OCI-LY7 (cell line): ENCODE measurements around the gene FGF21.

Source experiments
- EZH2phosphoT487 ChIP-seq: fragments of 200-600 bp; sonication (generic); IDR thresholded peaks from 2 replicates; pipeline ENCODE4 v1.6.1; 2018; ENCODE audit warnings: low read depth, borderline replicate concordance, mild to moderate bottlenecking, mixed run types, antibody characterized with exemption, low read length, moderate library complexity, mixed read lengths
- TF ChIP-seq, protein P1 (sequence below): fragments of 200-600 bp; sonication (generic); conservative IDR thresholded peaks from 2 replicates; pipeline ENCODE4 v1.5.1; 2014; ENCODE audit warnings: mild to moderate bottlenecking, antibody characterized with exemption, low read length, moderate library complexity, mixed read lengths

DNA sequence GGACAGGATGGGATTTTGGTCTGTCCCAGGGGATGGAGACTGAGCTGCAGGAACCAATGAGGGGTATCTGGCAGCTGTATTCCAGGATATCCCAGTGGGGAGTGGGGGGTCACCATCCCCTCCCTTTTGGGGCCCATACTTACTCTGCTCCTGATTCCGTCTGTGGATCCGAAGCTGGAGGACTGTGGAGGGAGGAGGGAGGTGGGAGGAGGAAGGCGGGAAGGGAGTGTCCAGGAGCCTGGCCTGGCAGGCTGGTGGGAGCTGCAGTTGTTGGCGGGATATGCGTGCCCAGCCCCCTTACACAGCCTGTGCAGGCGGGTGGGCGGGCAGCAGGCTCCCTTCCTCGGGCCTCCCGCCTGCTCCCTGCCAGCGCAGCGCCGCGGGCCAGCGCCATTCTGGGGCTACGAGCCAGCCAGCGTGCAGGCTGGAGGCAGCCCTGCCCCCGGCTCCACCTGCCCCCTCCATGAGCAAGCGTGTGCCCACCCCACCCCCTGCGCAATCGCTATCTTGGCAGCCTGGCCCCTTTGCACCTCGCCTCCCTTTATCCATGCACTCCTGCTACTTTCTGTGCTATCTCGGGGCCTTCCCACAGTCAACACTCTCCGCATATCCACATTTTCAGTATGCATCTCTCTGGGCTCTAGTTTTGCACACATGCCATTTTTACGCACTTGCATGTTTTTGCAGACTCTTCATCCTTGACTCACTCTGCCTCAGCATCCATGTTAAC is 38.6 kb upstream of the FGF21 start:
- TF ChIP-seq, protein P1, sequence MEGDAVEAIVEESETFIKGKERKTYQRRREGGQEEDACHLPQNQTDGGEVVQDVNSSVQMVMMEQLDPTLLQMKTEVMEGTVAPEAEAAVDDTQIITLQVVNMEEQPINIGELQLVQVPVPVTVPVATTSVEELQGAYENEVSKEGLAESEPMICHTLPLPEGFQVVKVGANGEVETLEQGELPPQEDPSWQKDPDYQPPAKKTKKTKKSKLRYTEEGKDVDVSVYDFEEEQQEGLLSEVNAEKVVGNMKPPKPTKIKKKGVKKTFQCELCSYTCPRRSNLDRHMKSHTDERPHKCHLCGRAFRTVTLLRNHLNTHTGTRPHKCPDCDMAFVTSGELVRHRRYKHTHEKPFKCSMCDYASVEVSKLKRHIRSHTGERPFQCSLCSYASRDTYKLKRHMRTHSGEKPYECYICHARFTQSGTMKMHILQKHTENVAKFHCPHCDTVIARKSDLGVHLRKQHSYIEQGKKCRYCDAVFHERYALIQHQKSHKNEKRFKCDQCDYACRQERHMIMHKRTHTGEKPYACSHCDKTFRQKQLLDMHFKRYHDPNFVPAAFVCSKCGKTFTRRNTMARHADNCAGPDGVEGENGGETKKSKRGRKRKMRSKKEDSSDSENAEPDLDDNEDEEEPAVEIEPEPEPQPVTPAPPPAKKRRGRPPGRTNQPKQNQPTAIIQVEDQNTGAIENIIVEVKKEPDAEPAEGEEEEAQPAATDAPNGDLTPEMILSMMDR = no peak
- TF ChIP-seq EZH2phosphoT487 = no peak
